ENCODE data around the gene HSPBP1.

HSPBP1 gene

GRCh38 chr19:55315956-55316525, 36.1 kb upstream of the HSPBP1 start:
- H2AFZ ChIP-seq (ENCODE audit: low read length) = no peak overlapping the region
- H3K9me3 ChIP-seq (replicated peaks; ENCODE audit: insufficient read depth, low read length) = no peaks in the 10 kb centered on the region
- TF ChIP-seq CTCF (IDR thresholded peaks at IDR 0.05; ENCODE audit: low read length) = no peak
- TF ChIP-seq EZH2phosphoT487 (IDR thresholded peaks at IDR 0.05; ENCODE audit: low read length) = no peak
- no peak for TF ChIP-seq EZH2 (optimal IDR thresholded peaks at IDR 0.05; ENCODE audit: low read depth, low read length)
- no peak overlapping the region for H3K4me2 ChIP-seq (ENCODE audit: low read depth, low read length)
- no peaks in the 10 kb centered on the region for H3K4me1 ChIP-seq (ENCODE audit: low read length)
- no peaks in the 10 kb centered on the region for H3K27me3 ChIP-seq (replicated peaks; ENCODE audit: insufficient read depth, low read length)
- H3K9ac ChIP-seq (ENCODE audit: low read length) = no peak overlapping the region
- no peaks in the 10 kb centered on the region for H3K79me2 ChIP-seq (ENCODE audit: low read length)
- H3F3A ChIP-seq (ENCODE audit: insufficient read depth, low read length) = no peaks in the 10 kb centered on the region
- no peaks in the 10 kb centered on the region for H3K9me2 ChIP-seq (replicated peaks; ENCODE audit: insufficient read depth, low read length)
- no peak overlapping the region for H3K4me3 ChIP-seq (ENCODE audit: low read length)
- no peak for DNase-seq
- no peaks in the 10 kb centered on the region for H3K36me3 ChIP-seq (replicated peaks; ENCODE audit: insufficient read depth, low read length)
- H4K20me1 ChIP-seq (ENCODE audit: insufficient read depth, low read length) = no peaks in the 10 kb centered on the region
- no peak overlapping the region for H3K27ac ChIP-seq (ENCODE audit: low read length)

DNA sequence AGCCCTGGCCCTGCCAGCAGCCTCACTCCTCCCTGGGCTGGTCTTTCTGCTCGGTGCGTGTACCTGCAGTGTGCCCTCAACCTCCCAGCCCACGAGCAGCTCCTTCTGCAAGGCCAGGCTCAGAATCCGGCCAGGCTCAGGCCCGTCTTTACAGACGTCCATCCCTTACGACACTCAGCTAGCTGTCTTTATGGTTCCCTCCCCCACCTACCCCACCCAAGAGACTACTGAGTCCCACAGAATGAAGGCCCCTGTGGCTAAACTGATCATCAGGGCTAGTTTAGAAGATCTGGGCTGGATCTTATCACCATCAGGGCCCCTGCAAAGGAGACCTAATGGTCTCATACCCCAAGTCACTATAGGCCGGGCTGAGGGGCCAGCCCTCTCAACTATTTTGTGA, 34.5 kb upstream of the HSPBP1 start:
- Histone ChIP-seq H3K36me3 (replicated peaks; ENCODE audit: insufficient read depth, low read length) (no peaks in the 10 kb centered on the region), H3K9me3 (replicated peaks; ENCODE audit: insufficient read depth, low read length) (no peaks in the 10 kb centered on the region), H2AFZ (ENCODE audit: low read length) (no peak overlapping the region), H3K9me2 (replicated peaks; ENCODE audit: insufficient read depth, low read length) (no peaks in the 10 kb centered on the region), H3K27ac (ENCODE audit: low read length) (no peak overlapping the region), H3F3A (ENCODE audit: insufficient read depth, low read length) (no peaks in the 10 kb centered on the region), H3K79me2 (ENCODE audit: low read length) (no peaks in the 10 kb centered on the region), H3K4me2 (ENCODE audit: low read depth, low read length) (no peak overlapping the region), H4K20me1 (ENCODE audit: insufficient read depth, low read length) (no peaks in the 10 kb centered on the region), H3K27me3 (replicated peaks; ENCODE audit: insufficient read depth, low read length) (no peaks in the 10 kb centered on the region), H3K9ac (ENCODE audit: low read length) (no peak overlapping the region), H3K4me3 (ENCODE audit: low read length) (no peak overlapping the region), H3K4me1 (ENCODE audit: low read length) (no peaks in the 10 kb centered on the region)
- no peak for DNase-seq
- TF ChIP-seq CTCF (IDR thresholded peaks at IDR 0.05; ENCODE audit: low read length) = no peak
- no peak for TF ChIP-seq EZH2phosphoT487 (IDR thresholded peaks at IDR 0.05; ENCODE audit: low read length)
- TF ChIP-seq EZH2 (optimal IDR thresholded peaks at IDR 0.05; ENCODE audit: low read depth, low read length) = no peak

DNA sequence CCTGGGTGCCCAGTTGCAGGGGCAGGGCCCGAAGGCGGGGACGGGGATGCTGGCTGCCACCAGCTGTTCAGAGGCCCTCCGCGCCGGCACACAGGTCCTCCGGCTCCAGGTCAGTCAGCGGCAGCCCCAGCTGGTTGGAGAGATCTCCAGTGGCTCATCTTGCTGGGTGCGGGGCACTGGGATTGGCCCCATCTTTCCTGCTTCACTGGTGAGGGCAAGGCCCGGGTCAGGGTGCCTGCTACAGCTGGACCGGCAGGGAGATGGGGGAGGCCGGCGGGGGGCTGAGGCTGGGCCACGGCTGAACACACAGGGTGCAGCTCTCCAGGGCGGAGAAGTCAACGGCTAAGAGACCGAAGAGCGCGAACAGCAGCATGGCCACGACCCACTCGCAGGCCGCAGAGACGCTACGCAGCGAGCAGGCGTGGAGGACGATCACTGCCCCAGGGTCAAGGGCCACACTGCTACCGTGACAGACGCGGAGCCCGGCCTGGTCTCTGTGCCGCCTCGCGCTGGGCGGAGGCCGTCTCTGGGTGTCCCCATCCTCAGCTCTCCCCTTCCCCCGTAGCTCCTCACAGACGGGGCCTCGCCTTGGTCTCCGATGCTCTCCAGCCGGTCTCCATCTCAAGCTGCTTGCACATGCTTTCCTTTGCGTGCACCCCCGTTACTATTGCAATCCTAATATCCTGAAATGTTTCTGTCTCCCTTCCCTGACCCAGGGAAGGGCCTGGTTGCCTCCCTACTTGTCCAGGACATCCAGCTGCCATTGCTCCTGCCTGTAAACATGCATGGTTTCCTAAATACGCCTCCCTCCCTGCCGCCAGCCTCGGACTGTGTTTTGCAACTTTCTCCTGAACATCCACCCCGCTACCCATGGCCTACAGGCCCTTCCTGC, 33.0 kb upstream of the HSPBP1 start:
- no peak for DNase-seq
- no peak overlapping the region for H3K27ac ChIP-seq (ENCODE audit: low read length)
- no peaks in the 10 kb centered on the region for H3K9me3 ChIP-seq (replicated peaks; ENCODE audit: insufficient read depth, low read length)

More for the DNA sequence above, 33.0 kb upstream of the HSPBP1 start:
- Histone ChIP-seq H3K4me3 (ENCODE audit: low read length) (no peak overlapping the region), H3F3A (ENCODE audit: insufficient read depth, low read length) (peaks cover 4% of the 10 kb centered on the region), H4K20me1 (ENCODE audit: insufficient read depth, low read length) (no peaks in the 10 kb centered on the region), H3K36me3 (replicated peaks; ENCODE audit: insufficient read depth, low read length) (no peaks in the 10 kb centered on the region), H3K4me2 (ENCODE audit: low read depth, low read length) (no peak overlapping the region), H3K4me1 (ENCODE audit: low read length) (peaks cover 5% of the 10 kb centered on the region; the same call in 1 of the 2 replicates), H2AFZ (ENCODE audit: low read length) (no peak overlapping the region), H3K79me2 (ENCODE audit: low read length) (peaks cover 5% of the 10 kb centered on the region; the same call in 1 of the 2 replicates), H3K27me3 (replicated peaks; ENCODE audit: insufficient read depth, low read length) (no peaks in the 10 kb centered on the region), H3K9ac (ENCODE audit: low read length) (no peak overlapping the region), H3K9me2 (replicated peaks; ENCODE audit: insufficient read depth, low read length) (no peaks in the 10 kb centered on the region)
- TF ChIP-seq CTCF (IDR thresholded peaks at IDR 0.05; ENCODE audit: low read length) = no peak
- no peak for TF ChIP-seq EZH2 (optimal IDR thresholded peaks at IDR 0.05; ENCODE audit: low read depth, low read length)
- TF ChIP-seq EZH2phosphoT487 (IDR thresholded peaks at IDR 0.05; ENCODE audit: low read length) = no peak

Measured in MM.1S (cell line).